Germinal center (tissue), 1 donor: ENCODE measurements around the gene MTERF4.

Experiments
- DNase-seq: peaks from one replicate; pipeline ENCODE4 v3.0.0; 2012; ENCODE audit warnings: mixed read lengths, low spot score

MTERF4 gene

DNA sequence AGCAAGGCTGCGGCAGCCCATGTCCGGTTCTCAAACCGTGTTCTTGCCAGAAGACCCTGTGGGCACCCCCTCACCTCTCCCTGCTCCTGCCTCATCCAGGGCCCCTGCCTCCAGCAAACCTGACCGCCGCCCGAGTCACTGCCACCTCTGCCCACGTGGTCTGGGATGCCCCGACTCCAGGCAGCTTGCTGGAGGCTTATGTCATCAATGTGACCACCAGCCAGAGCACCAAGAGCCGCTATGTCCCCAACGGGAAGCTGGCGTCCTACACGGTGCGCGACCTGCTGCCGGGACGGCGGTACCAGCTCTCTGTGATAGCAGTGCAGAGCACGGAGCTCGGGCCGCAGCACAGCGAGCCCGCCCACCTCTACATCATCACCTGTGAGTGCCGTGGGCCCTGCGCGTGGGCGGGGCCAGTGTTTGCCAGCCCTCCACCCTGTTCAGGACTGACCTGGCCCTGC, 32.2 kb downstream of the MTERF4 start:
- no peak for DNase-seq

DNA sequence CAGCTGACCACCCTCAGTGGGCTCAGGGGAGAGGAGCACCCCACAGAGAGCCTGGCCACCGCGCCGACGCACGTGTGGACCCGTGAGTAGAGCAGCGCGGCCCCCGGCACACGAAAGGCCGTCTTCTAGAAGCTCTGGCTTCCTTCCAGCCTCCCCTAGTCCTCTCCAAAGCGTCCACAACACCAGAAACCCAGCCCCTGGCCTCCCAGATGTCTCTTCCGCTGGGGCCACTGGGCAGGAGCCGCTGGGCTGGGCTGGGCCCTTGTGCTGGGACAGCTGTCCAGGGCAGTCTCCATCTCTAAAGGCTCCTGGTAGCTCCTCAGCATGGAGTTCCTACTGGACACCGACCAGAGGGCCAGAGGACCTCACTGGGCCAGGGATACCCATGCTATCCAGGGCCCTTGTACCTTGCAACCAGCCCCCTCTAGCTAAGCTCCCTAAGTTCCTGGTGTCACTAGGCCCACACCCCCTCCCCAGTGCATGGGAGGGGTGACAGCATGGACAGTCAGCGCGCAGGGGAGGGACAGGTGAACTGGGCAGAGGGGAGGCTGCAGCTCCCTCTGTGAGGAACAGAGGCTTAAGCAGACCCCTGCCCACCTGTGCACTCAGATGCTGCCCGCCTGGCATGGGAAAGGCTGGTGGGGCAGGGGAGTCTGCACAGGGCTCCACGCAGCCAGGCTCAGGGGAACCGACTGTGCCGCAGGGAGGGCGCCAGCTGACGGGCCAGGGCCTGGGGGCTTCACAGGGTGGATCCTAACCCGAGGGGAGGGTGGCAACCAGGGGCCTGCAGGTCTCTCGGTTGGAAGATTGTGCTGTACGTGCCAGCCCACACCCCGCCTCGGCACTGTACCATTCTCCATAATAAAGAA, 32.9 kb downstream of the MTERF4 start:
- DNase-seq: no peak

DNA sequence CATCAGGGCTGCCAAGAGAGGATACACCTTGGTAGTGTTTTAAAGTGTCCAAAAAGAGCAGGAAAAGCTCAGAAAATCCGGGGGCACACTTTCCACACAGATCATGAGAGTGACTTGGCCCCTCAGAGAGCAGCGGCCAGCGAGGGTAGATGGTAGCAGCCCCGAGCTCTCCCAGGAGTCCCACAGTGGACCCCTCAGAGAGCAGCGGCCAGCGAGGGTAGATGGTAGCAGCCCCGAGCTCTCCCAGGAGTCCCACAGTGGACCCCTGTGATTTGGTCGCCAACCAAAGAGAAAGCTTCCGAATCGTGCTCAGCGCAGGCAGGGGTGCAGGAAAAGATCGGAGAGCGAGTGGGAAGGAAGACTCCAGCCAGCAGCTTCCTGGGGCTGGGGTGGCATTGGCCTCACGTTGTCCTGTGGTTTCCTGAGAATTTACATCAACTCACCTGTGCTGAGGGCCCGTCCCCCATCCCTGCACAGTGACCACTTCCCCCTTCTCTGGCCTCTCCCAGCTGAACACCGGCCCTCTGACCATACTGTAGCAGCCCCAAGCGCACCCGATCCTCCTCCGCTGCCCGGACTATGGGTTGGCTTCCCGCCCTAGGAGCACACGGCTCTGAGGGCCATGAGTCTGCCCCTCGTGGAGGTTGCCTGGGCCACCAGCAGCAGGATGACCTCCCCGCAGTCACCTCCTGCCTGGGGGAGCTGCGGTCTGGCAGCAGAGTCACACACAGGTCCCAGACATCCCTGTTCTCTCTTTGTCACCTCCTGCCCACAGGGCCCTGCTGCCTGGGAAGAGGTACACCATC, 33.7 kb downstream of the MTERF4 start:
- no peak for DNase-seq

DNA sequence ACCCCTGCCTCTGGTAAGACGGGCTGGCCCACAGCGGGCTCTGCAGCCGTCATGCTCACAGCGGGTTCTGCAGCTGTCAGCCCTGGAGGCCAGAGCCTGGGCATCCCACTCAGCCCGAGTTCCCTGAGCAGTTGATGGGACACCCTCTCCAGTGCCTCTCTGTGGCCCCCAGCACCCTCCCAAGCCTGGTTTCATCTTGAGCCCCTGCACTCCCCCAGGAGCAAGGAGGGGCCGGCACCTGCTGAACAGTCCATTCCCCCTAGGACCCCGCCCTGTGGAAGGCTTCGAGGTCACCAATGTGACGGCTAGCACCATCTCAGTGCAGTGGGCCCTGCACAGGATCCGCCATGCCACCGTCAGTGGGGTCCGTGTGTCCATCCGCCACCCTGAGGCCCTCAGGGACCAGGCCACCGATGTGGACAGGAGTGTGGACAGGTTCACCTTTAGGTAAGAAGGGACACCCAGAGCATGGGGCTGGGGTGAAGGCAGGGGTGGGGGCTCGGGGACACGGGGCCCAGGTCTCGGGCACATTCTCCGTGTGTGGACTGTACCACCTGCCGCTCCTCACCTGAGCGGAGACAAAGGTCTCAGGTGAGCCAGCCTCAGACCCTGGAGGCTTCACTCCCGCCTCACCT, 34.5 kb downstream of the MTERF4 start:
- DNase-seq: no peak

DNA sequence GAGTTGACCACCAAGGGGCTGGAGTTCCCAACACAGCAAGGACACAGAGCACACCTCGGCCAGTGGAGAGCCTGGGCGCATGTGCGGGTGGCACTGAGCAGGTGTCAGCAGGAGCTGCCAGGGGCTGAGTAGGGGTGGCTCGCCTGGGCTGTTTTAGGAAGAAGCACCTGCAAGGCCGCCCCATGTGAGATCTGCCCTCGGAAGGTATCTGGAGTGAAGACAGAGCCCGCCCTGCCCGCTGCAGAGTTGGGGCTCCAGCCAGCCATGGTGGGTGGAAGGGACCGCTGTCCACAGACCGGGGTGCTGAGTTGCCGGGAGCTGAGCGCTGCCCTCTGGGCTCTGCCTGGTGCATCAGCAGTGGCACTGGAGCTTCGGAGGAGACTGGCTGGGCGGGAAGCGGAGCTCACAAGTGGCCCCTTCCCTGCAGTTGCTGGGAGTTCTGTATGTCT, 35.2 kb downstream of the MTERF4 start:
- no peak for DNase-seq

DNA sequence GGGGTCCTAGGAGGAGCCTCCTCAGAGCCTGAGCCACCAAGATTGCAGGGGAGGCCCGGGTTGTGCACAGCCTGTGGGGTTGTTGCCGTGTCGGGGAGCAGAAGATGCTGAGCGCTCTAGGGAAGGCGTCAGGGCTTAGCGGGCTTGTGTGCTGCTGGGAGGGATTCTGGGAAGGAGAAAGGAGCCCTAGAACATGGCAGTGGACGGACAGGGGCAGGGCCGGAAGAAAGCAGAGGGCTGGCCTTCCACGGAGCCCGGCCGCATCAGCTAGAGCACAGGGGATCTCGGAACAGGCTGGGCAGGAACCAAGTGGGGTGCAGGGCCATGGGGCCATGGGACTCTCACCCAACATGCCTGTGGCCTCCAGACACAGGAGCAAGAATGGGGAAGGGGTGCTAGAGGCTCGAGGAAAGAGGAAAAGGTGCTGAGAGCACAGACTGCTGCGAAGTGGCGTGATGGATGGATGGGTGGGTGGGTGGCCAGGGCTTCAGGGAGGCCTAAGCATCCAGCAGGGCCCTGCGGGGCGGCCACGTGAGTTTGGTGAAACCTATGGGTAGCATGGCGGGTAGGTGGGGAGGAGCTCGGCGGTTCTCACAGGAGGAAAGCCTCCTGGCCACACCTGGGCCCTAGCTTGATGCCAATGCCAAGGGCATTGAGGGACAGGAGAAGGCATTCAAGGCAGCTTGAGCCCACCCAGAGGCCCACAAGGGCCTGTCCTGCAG, 35.8 kb downstream of the MTERF4 start:
- DNase-seq: no peak

DNA sequence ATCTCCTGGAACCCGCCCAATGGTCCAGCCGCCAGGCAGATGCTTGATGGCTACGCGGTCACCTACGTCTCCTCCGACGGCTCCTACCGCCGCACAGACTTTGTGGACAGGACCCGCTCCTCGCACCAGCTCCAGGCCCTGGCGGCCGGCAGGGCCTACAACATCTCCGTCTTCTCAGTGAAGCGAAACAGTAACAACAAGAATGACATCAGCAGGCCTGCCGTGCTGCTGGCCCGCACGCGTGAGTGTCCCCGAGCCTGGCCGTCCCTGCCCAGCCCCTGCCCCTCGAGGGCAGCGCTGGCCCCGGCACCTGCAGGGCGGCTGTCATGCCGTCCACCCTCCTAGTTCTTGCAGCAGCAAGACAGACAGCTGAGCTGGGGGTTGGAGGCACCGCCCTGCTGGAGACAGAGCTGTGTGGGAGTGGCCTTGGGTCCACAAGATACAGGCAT, 36.7 kb downstream of the MTERF4 start:
- no peak for DNase-seq

DNA sequence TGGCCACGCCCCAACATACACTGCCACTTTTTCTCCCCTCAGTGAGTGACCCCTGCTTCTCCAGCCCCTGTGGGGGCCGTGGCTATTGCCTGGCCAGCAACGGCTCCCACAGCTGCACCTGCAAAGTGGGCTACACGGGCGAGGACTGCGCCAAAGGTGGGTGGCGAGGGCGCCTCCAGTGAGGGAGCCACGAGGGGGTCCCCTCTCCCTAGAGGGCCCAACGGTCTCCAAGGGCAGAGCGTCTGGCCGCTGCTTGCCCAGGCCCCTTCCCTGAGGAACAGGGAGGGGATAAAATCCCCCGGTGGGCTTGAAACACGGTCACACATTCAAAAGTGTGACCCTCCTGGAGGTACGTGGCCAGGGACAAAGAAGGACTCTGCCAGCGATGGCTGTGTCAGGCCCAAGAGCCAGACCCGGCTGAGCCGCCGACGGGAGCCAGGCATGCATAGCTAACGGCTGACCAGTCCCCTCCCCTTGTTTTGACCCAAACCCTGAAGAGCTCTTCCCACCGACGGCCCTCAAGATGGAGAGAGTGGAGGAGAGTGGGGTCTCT, 37.2 kb downstream of the MTERF4 start:
- DNase-seq: no peak

DNA sequence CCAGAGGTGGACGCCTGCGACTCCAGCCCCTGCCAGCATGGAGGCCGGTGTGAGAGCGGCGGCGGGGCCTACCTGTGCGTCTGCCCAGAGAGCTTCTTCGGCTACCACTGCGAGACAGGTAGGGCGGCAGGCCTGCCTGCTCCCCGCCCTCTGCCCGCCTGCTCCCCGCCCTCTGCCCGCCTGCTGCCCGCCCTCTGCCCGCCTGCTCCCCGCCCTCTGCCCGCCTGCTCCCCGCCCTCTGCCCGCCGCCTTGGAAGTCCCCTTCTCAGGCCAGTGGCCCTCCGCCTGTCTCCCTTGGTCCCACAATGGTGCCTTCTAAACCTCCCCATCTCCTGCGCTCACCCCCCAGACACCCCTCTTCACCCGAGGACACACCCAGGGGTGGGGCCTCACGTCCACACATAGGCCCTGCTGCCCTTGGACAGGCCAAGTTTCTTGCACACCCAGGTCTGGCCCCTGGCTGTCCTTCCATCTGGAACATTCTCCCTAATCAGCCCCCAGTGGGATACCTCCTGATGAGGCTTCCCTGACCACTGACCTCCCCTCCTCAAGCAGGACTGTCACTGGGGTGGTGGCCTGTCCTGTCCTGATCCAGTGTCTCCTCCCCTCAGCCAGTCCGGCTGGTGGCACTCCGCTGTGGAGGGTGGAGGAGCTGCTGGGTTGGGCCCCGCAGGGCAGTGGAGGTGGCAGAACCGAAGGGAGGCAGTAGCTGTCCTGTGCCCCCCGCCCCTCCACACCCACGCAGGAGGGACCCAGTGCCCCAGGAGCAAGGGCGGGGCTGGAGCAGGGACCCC, 37.9 kb downstream of the MTERF4 start:
- peak; percentile 54 for DNase-seq

DNA sequence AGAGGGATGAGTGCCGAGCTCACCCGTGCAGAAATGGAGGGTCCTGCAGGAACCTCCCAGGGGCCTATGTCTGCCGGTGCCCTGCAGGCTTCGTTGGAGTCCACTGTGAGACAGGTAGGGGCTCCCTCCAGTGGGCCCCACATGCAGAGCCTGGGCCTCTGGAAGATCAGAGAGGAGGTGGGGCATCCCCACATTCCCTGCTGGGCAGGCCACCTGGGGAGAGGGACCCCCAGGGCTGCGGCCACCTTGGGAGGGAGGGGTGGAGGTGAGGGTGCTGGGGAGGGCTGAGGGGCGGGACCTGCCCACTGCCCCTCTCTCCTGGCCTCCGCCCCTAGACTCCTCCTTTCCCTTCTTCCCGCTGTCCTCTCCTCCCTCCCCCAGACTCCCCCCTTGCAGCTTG, 38.5 kb downstream of the MTERF4 start:
- no peak for DNase-seq

DNA sequence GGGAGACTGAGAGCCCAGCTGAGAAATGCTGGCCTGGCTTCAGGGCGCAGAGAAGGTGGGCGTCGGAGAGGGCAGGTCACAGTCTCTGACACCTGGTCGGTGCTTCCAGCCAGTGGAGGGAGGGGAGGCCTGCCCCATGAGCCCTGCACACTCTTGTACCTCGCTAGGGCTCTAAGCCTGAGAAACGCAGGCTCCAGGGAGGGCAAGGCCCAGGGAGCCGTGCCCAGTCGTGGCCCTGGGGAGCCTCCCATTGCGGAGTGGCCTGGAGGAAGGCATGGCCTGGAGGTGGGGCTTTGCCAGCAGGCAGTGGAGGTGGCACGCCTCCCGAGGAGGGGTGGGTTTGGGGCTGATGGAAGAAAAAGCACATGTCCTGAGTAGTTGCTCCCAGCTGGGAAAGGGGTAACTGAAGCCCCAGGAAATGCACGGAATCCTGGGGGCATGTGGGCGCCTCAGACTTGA, 39.0 kb downstream of the MTERF4 start:
- no peak for DNase-seq

DNA sequence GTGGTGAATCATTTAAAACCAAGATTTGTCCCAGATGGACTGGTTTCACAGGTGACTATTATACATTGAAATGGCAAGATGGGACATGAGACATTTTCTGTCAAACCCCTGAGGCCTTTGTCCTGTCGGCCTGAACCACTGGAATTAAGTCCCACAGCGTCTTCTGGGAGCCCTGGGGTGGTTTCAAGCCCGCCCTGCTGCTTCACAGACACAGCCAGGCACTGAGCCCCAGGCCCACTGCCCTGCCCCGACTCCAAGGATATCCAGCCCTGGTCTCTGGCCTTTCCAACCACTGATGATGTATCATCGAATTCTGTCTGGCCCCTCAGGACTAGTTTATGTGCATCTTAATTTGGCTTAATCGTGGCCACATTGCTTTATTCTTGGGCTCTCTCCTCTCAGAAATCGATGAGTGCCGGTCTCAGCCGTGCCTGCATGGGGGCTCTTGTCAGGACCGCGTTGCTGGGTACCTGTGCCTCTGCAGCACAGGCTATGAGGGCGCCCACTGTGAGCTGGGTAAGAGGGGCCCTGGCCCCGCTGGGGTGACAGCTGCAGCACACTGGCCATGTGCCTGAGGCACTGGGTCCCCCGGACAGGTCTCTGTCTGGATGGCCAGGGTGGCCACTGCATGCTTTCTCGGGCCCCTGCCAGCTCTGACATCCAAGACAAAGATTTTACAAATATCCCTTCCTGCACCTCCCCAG, 39.5 kb downstream of the MTERF4 start:
- no peak for DNase-seq

DNA sequence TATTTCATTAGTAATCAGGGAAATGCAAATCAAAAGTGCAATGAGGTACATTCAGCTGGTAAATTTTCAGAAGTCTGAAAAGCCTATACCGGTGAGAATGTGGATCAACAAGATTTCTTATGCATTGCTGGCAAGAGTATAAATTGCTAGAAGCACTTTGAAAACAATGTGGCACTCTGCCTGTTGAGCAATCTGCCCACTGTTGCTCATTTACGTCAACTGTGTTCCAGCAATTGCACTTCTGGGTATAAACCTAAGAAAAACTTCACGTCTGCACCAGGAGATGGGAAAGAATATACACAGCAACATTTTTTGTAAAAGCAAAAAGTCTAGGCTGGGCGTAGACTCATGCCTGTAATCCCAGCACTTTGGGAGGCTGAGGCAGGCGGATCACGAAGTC, 40.8 kb downstream of the MTERF4 start:
- DNase-seq: no peak

DNA sequence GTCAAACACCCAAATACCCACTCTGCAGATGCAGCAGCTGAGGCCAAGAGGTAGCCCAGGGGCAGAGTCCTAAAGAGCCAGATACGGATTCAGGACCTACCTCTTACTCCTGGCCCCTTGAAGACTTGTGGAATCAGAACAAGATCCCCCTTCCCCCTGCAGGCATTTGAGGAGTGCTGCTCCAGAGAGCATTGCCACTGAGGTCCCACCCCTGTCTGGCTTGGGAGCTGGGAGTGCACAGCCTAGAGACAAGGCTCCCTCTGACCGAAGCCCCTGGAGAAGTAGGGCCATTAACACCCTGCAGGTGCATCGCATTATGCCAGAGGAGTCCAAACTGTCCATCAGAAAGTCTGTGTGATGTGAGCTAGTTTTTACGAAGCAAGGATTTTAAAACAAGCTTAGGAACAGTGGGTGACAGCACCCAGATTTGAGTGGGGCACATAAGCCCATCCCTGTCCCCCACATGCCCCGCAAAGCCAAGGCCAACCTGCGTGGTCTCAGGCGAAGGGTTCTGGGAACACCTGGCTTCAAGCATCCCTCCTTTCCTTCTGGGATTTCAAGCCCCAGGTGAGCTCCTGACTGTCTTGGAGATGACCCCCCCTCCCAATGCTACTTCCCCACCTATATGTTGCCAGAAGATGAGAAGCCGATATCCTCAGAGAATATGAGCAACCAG, 48.4 kb downstream of the MTERF4 start:
- no peak for DNase-seq

DNA sequence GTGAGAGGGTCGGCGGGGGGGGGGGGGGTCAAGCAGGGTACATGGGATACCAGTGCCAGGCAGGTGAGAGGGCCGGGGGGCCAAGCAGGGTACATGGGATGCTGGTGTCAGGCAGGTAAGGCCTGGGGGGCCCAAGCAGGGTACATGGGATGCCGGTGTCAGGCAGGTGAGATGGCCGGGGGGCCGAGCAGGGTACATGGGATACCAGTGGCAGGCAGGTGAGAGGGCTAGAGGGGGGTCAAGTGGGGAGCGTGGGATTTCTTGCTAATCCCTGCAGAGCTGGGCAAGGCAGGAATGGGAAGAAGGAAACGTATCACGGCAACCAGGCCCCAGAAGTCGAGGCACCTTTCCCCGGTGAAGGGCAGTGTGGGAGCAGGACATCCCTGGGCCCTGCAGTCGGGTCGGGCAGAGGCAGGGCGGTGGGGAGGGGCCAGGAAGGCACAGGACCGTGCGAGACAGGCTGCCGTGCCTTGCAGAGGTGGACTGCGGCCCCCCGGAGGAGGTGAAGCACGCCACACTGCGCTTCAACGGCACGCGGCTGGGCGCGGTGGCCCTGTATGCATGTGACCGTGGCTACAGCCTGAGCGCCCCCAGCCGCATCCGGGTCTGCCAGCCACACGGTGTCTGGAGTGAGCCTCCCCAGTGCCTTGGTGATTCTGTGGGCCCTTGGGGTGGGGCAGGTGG, 49.3 kb downstream of the MTERF4 start:
- no peak for DNase-seq

DNA sequence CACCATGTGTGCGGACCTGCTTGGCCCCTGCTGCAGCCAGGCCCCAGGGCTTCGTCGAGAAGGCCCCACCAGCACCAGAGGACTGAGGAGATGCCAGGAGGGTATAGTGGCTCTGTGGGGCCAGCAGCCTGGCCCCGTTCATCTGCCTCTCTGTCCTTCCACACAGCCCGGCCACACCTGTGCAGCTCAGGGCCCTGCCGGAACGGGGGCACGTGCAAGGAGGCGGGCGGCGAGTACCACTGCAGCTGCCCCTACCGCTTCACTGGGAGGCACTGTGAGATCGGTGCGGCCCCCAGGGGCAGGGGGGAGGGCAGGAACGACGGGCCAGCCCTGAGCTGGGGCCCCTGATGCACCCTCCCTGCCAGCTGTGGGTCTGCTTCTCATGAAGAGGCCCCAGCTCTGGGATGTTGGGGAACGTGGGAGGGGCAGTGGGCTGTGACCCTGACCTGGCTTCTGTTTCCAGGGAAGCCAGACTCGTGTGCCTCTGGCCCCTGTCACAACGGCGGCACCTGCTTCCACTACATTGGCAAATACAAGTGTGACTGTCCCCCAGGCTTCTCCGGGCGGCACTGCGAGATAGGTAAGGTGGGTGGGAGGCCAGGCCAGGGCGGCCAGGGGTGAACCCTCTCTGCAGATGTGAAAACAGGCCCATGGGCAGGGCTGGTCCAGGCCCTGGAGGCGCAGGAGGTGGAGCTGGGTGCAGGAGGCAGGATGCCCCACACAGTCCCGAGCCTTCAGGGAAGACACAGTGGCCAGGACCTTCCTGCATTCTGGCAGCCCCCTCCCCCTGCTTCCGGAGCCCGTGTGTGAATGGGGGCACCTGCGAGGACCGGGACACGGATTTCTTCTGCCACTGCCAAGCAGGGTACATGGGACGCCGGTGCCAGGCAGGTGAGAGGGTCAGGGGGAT, 50.3 kb downstream of the MTERF4 start:
- DNase-seq: no peak
